ENCODE data around the gene BORCS6. TPM values are rescaled to one million over a fixed set of nuclear protein-coding genes. Genes with fewer than 3 reads are reported as not detected.

Gene BORCS6
- total and polyA plus RNA-seq, 9 of the 15 experiments (the other 6 are each of a cell fraction or from before 2014, with no cell fraction given): 0.01 to 7.4 (median 2.3) TPM

GRCh38 chr17:8186787-8187516, 3.0 kb downstream of the BORCS6 start (continued):
- TF ChIP-seq, protein P1, sequence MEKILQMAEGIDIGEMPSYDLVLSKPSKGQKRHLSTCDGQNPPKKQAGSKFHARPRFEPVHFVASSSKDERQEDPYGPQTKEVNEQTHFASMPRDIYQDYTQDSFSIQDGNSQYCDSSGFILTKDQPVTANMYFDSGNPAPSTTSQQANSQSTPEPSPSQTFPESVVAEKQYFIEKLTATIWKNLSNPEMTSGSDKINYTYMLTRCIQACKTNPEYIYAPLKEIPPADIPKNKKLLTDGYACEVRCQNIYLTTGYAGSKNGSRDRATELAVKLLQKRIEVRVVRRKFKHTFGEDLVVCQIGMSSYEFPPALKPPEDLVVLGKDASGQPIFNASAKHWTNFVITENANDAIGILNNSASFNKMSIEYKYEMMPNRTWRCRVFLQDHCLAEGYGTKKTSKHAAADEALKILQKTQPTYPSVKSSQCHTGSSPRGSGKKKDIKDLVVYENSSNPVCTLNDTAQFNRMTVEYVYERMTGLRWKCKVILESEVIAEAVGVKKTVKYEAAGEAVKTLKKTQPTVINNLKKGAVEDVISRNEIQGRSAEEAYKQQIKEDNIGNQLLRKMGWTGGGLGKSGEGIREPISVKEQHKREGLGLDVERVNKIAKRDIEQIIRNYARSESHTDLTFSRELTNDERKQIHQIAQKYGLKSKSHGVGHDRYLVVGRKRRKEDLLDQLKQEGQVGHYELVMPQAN (IDR thresholded peaks at IDR 0.05; ENCODE audit: borderline replicate concordance): 0 out of 2 replicates have a peak, but pooled peaks have one; percentile 22
- TF ChIP-seq NFE2 (IDR thresholded peaks at IDR 0.05; ENCODE audit: low read depth) (peak; percentile 15; the same call in 1 of the 2 replicates), ILF3 (IDR thresholded peaks at IDR 0.05; ENCODE audit: borderline replicate concordance) (no peak; the same call in 1 of the 2 replicates), CBX2 (IDR thresholded peaks at IDR 0.05; ENCODE audit: insufficient read depth, low read length, poor library complexity, severe bottlenecking) (no peak), BHLHE40 (IDR thresholded peaks at IDR 0.05; ENCODE audit: low read length) (peak; percentile 45; the same call in 1 of the 2 replicates), KLF1 (tag; IDR thresholded peaks at IDR 0.05) (0 out of 2 replicates have a peak, but pooled peaks have one; percentile 32), PML (IDR thresholded peaks at IDR 0.05; ENCODE audit: low read length) (no peak), TBP (optimal IDR thresholded peaks at IDR 0.05; ENCODE audit: low read depth, low read length) (peak; percentile 98), PBX2 (CRISPR knock-in tag; IDR thresholded peaks at IDR 0.05; ENCODE audit: low read depth) (no peak), PBX2 (tag; conservative IDR thresholded peaks at IDR 0.05; ENCODE audit: low read depth) (no peak), TRIM24 (IDR thresholded peaks at IDR 0.05) (no peak), ZNF224 (CRISPR knock-in tag; IDR thresholded peaks at IDR 0.05) (no peak), CTCFL (IDR thresholded peaks at IDR 0.05; ENCODE audit: borderline replicate concordance, insufficient read depth, low read depth, low read length, poor library complexity, severe bottlenecking) (no peak)
- TF ChIP-seq, protein P2, sequence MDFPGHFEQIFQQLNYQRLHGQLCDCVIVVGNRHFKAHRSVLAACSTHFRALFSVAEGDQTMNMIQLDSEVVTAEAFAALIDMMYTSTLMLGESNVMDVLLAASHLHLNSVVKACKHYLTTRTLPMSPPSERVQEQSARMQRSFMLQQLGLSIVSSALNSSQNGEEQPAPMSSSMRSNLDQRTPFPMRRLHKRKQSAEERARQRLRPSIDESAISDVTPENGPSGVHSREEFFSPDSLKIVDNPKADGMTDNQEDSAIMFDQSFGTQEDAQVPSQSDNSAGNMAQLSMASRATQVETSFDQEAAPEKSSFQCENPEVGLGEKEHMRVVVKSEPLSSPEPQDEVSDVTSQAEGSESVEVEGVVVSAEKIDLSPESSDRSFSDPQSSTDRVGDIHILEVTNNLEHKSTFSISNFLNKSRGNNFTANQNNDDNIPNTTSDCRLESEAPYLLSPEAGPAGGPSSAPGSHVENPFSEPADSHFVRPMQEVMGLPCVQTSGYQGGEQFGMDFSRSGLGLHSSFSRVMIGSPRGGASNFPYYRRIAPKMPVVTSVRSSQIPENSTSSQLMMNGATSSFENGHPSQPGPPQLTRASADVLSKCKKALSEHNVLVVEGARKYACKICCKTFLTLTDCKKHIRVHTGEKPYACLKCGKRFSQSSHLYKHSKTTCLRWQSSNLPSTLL (IDR thresholded peaks at IDR 0.05): peak; percentile 81; the same call in 1 of the 2 replicates
- TF ChIP-seq, protein P3, sequence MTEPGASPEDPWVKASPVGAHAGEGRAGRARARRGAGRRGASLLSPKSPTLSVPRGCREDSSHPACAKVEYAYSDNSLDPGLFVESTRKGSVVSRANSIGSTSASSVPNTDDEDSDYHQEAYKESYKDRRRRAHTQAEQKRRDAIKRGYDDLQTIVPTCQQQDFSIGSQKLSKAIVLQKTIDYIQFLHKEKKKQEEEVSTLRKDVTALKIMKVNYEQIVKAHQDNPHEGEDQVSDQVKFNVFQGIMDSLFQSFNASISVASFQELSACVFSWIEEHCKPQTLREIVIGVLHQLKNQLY (CRISPR knock-in tag; conservative IDR thresholded peaks at IDR 0.05): no peak
